Fibroblast of skin of back (primary cell): ENCODE results near the gene ZBTB7A.
A peak's percentile ranks its signal among the peaks of the same experiment; 100 is the strongest.

Experiments
- DNase-seq: peaks from one replicate; pipeline ENCODE4 v3.0.0-alpha.2; 2013

ZBTB7A gene

GRCh38 chr19:4093643-4094175 lies 27.0 kb upstream of the ZBTB7A start:
- DNase-seq, result no peak

DNA sequence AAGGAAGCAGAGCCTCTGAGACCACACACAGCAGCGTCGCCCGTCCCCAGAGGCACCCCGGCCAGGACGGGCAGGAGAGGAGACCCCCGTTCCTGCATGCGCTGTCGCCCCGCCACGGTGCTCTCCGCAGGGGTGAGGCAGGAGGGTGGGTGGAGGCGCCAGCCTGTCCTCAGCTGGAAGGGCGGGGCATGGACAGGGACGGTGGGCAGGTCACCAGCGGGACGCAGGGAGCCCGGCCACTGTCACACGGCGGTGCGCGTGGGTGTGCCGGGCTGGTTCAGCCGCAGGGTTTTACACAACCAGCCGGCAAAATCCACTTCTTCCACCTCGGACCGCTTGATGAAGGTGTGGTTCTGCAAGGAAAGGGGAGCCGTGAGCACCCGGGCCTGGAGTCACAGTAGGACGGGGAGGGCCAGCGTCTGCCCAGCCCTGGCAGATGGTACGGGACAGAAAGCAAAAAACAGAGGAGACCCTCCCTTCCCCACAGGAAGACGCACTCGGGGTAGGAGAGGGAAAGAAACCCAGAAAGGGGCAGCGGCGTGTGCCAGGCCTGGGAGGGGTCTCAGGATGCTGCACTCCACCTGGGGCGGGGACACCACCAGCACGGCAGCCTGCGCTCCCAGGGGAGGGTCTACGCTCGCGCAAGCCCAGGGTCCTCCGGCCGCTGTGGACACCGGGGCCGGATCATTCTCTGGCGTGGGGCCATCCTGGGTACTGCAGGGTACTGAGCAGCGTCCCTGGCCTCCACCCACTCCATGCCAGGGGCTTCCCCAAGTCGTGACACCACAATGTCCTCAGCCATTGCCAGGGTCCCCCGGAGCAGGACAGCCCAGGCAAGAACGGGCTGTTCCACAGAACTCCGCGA lies 23.9 kb upstream of the ZBTB7A start:
- DNase-seq, result no peak

DNA sequence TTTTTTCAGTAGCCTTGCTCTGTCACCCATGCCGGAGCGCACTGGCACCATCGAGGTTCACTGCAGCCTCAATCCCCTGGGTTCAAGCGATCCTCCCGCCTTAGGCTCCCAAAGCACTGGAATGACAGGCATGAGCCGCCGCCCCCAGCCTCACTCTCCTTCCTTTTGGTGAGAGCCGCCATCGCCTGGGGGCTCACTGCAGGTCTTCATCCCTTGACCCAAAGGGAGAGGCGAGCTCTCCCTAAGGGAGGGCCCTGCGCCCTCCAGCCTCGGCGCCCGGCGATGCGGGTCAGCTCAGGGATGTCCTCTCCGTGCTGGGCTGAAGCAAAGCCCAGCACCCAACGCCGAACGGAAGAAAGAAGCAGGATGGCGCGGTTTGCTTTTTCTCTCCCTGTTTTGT lies 23.2 kb upstream of the ZBTB7A start:
- no peak for DNase-seq

DNA sequence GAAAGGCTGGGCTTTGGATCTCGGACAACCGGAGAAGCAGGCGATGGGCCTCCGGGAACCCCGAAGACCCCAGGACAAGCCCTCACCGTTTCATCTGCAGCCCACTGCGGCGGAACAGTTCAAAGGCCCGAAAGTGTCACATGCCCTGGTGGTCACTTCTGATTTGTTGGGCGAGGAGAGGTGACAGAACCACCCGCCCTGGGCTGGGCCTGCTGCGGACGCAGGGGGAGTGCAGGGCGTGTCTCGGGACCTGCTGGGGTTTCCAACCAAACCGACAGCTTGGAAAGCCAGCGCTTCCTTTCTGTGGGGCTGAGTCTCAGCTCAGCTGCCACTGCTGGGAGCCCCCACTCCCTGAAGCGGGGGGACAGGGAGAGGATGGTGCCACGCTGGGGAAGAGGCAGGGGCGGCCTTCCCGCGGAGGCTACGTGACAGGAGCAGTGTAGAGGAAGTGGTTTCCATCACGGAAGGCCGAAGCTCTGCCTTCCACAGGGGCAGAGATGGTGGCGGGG lies 22.8 kb upstream of the ZBTB7A start:
- DNase-seq, result no peak

GRCh38 chr19:4088975-4089374 lies 22.3 kb upstream of the ZBTB7A start:
- DNase-seq, result no peak

DNA sequence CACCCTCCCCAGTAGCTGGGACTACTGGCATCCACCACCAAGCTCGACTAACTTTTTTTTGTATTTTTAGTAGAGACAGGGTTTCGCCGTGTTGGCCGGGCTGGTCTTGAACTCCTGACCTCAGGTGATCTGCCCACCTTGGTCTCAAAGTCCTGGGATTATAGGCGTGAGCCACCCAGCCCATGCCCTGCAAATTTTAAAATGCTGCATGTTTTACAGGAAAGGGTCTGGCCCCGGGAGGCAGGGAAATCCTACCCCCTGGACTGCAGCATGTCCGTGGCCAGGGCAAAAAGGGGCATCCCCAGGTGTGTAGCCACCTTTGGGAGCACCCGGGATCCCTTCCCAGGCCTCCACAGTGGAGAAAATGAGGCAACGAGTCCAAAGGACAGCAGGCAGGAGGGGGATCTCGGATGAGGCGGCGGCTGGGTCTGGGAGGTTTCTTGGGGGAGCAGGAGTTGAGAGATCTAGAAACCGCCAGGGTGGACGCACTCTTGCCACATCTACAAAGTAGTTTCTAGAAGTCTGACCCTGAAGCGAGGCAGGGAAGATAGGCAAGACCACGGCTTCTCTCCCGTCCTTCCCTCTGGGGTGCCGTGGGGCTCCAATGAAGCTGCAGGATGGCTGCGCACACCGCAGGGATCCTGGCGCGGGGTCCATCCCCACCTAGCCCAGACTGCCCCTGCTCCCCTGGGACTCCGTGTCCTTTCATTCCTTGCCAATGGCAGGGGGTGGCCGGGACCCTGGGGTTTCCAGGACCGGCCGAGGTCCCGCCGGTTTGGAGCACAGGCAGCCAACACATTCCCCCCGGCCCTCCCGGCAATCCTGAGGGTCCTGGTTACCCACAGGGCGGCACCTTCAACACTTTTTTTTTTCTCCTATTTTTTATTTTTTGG lies 21.3 kb upstream of the ZBTB7A start:
- no peak for DNase-seq

DNA sequence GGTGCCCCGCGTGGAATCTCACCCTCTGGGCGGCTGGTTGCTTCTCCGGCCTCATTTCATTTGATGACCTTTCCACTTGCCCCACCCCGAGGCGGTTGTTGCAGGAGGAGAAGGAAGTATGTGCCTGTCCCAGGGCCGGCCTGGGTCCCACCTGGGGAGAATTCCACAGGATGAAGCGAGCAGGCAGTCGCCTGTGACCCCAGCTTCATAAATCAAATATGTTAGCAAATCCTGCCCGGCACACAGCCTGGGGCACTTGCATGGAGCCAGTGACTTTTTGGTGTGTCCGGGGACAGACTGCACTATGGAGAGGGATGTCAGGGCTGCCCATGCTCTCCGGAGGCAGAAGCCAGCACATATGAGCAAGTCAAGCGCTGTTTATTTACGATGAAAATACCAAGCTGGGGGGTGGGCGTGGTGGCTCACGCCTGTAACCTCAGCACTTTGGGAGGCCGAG lies 19.7 kb upstream of the ZBTB7A start:
- no peak for DNase-seq

GRCh38 chr19:4084547-4084877 lies 17.8 kb upstream of the ZBTB7A start:
- no peak for DNase-seq

GRCh38 chr19:4083677-4084546 lies 17.2 kb upstream of the ZBTB7A start:
- DNase-seq, result no peak

- DNase-seq, result no peak
Measured at GRCh38 chr19:4082172-4082571, 15.5 kb upstream of the ZBTB7A start.

DNA sequence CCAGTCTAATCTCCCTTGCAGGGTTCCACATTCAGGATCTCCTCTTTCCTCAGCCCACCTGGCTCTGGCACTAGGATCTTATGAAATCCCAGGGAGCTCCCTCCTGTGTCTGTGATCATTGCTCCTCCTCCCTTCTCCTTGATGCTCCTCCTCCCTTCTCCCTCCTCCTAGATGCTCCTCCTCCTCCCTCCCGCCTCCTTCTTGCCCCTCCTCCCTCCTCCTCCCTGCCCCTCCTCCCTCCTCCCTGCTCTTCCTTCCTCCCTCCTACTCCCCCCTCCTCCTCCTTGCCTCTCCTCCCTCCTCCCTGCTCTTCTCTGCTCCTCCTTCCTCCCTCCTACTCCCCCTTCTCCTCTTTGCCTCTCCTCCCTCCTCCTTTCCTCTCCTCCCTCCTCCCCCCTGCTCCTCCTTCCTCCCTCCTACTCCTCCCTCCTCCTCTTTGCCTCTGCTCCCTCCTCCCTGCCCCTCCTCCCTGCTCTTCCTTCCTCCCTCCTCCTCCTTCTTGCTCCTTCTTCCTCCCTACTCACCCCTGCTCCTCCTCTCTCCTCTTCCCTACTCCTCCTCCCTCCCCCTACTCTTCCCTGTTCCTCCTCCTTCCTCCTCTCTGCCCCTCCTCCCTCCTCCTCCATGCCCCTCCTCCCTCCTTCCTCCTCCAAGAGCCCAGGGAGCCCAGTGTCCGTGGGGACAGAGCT lies 14.9 kb upstream of the ZBTB7A start:
- no peak for DNase-seq

GRCh38 chr19:4080473-4080872 lies 13.8 kb upstream of the ZBTB7A start:
- DNase-seq, result no peak

- DNase-seq, result peak; percentile 36
Measured at GRCh38 chr19:4077800-4078684, 11.3 kb upstream of the ZBTB7A start.

DNA sequence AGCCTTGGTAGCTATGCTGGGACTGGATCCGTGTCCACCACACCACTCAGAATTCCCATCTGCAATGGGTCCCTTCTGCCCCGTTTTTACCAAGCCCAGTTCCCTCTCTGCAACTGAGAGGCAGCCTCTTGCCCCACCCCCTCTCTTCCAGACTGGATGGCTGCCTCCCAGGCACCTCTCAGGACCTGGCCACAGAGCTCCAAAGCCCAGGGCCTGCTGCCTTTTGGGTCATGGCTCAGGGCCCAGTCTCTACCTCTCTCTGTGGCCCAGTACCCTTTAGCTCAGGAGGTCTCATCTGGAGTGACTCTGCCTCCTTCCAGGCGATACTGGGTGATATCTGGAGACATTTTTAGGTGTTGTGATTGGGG lies 10.3 kb upstream of the ZBTB7A start:
- DNase-seq, result no peak

GRCh38 chr19:4075373-4075772 lies 8.7 kb upstream of the ZBTB7A start:
- no peak for DNase-seq

GRCh38 chr19:4071610-4072009 lies 4.9 kb upstream of the ZBTB7A start:
- DNase-seq, result no peak

DNA sequence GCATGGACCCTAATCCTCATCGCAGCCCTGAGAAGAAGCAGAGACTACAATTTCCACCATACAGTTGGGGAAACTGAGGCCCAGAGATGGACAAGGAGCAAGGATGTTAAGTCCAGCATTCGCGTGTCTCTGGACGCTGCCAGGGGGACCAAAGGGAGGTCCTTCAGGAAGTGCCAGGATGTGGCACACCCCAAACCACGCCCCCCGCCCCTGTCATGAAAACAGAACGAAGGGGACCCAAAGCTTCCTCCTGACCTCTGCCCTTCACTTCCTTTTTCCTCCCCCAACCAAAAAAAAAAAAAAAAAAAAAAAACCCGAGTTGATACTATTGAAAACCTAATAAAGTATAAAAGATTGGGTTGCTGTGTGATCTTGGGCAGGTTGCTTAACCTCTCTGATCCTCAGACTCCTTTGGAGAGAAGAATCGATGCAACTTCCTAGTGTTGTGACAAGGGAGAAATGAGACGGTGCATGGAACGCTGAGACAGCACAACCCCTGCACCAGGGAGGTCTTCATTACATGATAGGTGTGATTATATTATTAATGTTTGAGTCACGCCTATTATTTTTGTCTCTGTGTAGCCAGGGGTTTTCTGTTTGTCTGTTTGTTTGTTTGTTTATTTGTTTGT lies 2.7 kb upstream of the ZBTB7A start:
- DNase-seq, result no peak

DNA sequence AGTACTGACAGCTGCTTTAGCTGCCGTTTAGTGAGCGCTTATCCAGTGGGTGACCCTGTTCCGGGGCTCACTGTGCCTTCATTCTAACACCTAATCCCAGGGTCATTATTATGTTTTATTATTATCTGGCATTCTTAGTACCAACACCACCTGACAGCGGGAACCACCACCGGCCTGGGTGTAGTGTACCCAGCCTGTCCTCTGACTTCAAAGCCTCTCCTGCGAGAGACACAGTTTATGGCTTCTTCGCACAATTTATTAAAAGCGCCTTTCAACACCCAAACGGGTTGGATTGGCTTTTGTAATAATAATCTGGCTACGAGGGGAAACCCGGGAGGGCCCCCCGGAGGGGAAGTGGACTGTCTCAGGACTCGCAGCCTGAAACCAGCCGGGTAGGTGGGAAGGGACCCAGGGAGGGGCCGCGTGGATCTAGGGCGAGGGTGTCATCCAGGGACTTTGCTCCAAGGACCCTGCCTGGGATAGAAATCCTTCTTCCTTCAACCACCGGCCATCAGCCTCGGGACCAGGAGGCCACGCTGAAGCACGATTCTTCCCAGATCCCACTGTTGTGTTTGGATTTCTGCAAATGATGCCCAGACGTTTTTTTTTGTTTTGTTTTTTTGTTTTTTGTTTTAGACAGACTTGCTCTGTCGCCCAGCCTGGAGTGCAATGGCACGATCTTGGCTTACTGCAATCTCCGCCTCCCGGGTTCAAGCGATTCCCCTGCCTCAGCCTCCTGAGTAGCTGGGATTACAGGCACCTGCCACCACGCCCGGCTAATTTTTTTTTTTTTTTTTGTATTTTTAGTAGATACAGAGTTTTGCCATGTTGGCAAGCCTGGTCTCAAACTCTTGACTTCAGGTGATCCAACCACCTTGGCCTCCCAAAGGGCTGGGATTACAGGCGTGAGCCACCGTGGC lies 1.6 kb upstream of the ZBTB7A start:
- DNase-seq, result no peak
